H1 (cell line): ENCODE measurements around the gene WDR45B.
"Not testable (repeated sequence)": the region's sequence is repeated elsewhere in the genome, so short reads cannot be mapped to it uniquely, and the experiment has no call there.

ENCODE experiments used
- NRF1 ChIP-seq: IDR thresholded peaks from 2 replicates; pipeline ENCODE4 v1.6.1; 2011; ENCODE audit warnings: mild to moderate bottlenecking, low read depth, low read length, improper control_type of control experiment
- RAD21 ChIP-seq, 2 experiments: IDR thresholded peaks in 1 of 2; conservative IDR thresholded peaks in 1 of 2; 2 replicates each; pipeline ENCODE4 v1.6.1; 2011; ENCODE audit warnings: low read depth in 2 of 2, low read length in 2 of 2, improper control_type of control experiment in 1 of 2, inconsistent platforms in 1 of 2, mild to moderate bottlenecking in 1 of 2, moderate library complexity in 1 of 2

- TF ChIP-seq NRF1; RAD21 (IDR thresholded peaks at IDR 0.05 in 1 of 2, conservative IDR thresholded peaks at IDR 0.05 in 1 of 2; ENCODE audit: low read depth in 2 of 2, low read length in 2 of 2): not testable (repeated sequence)
Measured at GRCh38 chr17:82575581-82576221, 72.5 kb downstream of the WDR45B start.
